HEK293T (cell line): ENCODE data around the gene HOXB5.

ENCODE experiments used
- FOXK2 ChIP-seq: fragments of 450-650 bp; IDR thresholded peaks from 2 replicates; pipeline ENCODE4 v1.6.1; 2016; ENCODE audit warnings: mild to moderate bottlenecking
- SP1 ChIP-seq: fragments of 450-650 bp; IDR thresholded peaks from 2 replicates; pipeline ENCODE4 v1.6.1; 2017
- SUZ12 ChIP-seq: fragments of 450-650 bp; IDR thresholded peaks from 2 replicates; pipeline ENCODE4 v1.6.1; 2016; ENCODE audit warnings: mild to moderate bottlenecking

DNA sequence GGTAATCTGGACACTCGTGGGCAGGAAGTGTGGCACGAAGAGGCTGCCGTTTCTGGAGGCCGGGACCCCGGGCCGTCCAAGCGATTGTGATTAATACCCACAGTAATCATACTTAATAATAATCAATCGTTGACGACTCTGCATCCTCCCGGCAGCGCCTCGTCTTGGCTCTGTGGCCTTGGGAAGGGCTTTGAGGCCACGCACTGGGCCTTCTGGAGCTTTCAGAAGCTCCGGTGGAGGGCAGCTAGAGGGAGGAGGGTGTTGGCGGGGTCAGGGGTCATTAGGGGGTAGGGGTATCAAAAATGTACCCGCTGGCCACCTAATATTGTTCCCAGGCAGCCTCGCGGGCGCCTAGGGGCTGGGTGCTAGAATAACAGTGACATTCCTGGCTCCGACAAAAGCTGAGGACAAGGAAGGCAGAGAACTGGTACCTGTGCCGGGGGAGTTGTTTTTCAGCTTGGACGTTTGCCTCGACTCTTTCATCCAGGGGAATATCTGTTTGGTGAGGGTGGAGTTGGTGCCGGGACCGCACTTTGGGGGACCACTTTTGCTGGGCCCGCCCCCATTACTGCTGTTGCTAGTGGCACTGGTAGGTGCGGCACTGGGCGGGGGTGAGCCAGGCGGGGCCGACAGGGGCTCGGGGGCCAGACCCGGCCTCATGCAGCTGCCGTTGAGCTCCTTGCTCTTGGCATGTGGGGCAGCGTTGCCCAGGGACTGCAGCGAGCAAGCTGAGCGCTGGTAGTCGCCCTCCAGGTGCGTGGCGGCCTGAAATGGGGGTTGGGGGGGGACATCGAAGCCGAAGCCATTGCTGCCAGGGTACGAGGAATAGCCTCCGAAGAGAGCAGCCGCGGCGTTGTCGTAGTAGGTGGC, 41.7 kb downstream of the HOXB5 start:
- TF ChIP-seq FOXK2: no peak
- no peak for TF ChIP-seq SP1
- TF ChIP-seq SUZ12: no peak
